Glutamatergic neuron (in vitro differentiated cells): ENCODE results near the gene ABCC12. TPM values are rescaled to one million over a fixed set of nuclear protein-coding genes. Genes with fewer than 3 reads are reported as not detected.
"Not testable (repeated sequence)": the region's sequence is repeated elsewhere in the genome, so short reads cannot be mapped to it uniquely, and the experiment has no call there.

Experiments
- DNase-seq: peaks from one replicate; pipeline ENCODE4 v3.0.0; 2022
- H3K27ac Mint-ChIP-seq: one replicate; pipeline ENCODE4 v1.8.0; 2020; ENCODE audit warnings: mild to moderate bottlenecking, mixed read lengths, inconsistent platforms; ENCODE audit not compliant: unreplicated experiment
- H3K27me3 Mint-ChIP-seq: one replicate; pipeline ENCODE4 v1.8.0; 2020; ENCODE audit warnings: mild to moderate bottlenecking, moderate library complexity, mixed read lengths, inconsistent platforms; ENCODE audit not compliant: unreplicated experiment
- H3K36me3 Mint-ChIP-seq: one replicate; pipeline ENCODE4 v1.8.0; 2020; ENCODE audit warnings: mild to moderate bottlenecking, mixed read lengths, inconsistent platforms; ENCODE audit not compliant: unreplicated experiment
- H3K4me1 Mint-ChIP-seq: one replicate; pipeline ENCODE4 v1.8.0; 2020; ENCODE audit warnings: mild to moderate bottlenecking, low read depth, mixed read lengths, inconsistent platforms; ENCODE audit not compliant: unreplicated experiment
- H3K4me3 Mint-ChIP-seq: one replicate; pipeline ENCODE4 v1.8.0; 2020; ENCODE audit warnings: mild to moderate bottlenecking, mixed read lengths, inconsistent platforms; ENCODE audit not compliant: unreplicated experiment
- H3K9me3 Mint-ChIP-seq: one replicate; pipeline ENCODE4 v1.8.0; 2020; ENCODE audit warnings: mild to moderate bottlenecking, moderate library complexity, mixed read lengths, inconsistent platforms; ENCODE audit not compliant: unreplicated experiment
- total RNA-seq: library from RNA; stranded (reverse); fragmentation: NEBNext Ultra II Directional; extraction: Animal tissue kit (Norgen Biotek cat#: 25700); gene quantifications from one replicate; pipeline ENCODE4 v1.2.1, GENCODE V29; 2021; ENCODE audit not compliant: unreplicated experiment
- TF ChIP-seq, protein P1 (sequence below): fragments of 200-600 bp; sonication (generic); IDR thresholded peaks from one replicate; pipeline ENCODE4 v1.5.0; 2021; ENCODE audit not compliant: partially characterized antibody, unreplicated experiment

ABCC12 gene
- total RNA-seq, 1 donor from 2014 or later = not detected

DNA sequence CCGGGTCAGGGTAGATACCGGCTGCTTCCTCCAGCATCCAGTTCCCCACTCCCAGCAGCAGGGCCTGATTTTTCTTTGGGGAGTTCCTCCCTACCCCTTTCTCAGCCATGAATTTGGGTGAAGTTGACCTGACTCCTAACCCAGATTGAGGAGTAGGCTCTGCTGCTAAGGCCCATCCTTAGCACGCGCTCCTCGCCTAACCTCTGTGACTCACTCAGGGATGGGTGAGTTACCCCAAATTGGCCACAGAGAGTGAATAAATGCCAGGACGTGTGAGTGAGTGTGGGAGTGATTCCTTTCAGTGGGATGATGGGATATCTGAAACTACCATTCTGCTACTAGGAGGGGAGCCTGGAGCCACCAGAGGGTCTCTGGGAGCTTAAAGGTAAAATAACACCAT lies 28.9 kb upstream of the ABCC12 start:
- Mint-ChIP-seq H3K4me3 (no peak overlapping the region), H3K36me3 (no peaks in the 10 kb centered on the region), H3K27ac (no peak overlapping the region), H3K4me1 (peaks cover 3% of the 10 kb centered on the region), H3K9me3 (peaks cover 1% of the 10 kb centered on the region), H3K27me3 (peaks cover 1% of the 10 kb centered on the region)
- TF ChIP-seq, protein P1, sequence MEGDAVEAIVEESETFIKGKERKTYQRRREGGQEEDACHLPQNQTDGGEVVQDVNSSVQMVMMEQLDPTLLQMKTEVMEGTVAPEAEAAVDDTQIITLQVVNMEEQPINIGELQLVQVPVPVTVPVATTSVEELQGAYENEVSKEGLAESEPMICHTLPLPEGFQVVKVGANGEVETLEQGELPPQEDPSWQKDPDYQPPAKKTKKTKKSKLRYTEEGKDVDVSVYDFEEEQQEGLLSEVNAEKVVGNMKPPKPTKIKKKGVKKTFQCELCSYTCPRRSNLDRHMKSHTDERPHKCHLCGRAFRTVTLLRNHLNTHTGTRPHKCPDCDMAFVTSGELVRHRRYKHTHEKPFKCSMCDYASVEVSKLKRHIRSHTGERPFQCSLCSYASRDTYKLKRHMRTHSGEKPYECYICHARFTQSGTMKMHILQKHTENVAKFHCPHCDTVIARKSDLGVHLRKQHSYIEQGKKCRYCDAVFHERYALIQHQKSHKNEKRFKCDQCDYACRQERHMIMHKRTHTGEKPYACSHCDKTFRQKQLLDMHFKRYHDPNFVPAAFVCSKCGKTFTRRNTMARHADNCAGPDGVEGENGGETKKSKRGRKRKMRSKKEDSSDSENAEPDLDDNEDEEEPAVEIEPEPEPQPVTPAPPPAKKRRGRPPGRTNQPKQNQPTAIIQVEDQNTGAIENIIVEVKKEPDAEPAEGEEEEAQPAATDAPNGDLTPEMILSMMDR = no peak
- DNase-seq = no peak

- Mint-ChIP-seq H3K27me3 (no peaks in the 10 kb centered on the region), H3K27ac (no peak overlapping the region), H3K9me3 (no peaks in the 10 kb centered on the region), H3K4me3 (no peak overlapping the region), H3K4me1 (peaks cover 3% of the 10 kb centered on the region), H3K36me3 (no peaks in the 10 kb centered on the region)
- TF ChIP-seq, protein P1 = no peak
- no peak for DNase-seq
These were observed 27.3 kb upstream of the ABCC12 start for GRCh38 chr16:48182979-48183537.

DNA sequence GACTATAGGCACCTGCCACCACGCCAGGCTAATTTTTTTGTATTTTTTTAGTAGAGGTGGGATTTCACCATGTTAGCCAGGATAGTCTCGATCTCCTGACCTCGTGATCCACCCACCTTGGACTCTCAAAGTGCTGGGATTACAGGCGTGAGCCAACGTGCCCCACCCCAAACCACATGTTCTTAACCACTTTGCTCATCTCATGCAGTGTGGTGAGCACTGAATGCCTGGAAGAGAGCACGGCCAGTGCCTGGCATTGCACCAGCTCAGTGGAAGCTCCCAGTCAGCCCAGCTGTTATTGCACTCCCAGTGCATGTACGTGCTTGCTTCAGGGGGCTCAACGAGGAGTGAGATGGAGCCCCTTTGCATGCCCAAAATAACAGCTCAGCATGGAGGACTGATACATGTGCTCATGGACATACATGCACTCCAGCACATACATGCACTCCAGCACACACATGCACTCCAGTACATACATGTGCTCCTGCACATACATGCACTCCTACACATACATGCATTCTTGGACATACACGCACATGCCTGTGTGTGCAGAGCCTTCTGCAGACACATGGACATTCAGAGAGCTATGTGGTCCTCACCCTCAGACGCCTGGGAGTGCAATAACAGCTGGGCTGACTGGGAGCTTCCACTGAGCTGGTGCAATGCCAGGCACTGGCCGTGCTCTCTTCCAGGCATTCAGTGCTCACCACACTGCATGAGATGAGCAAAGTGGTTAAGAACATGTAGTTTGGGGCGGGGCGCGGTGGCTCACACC lies 26.1 kb upstream of the ABCC12 start:
- H3K36me3 Mint-ChIP-seq, H3K4me1 Mint-ChIP-seq, DNase-seq, H3K4me3 Mint-ChIP-seq, H3K9me3 Mint-ChIP-seq, H3K27ac Mint-ChIP-seq, H3K27me3 Mint-ChIP-seq: not testable (repeated sequence)

DNA sequence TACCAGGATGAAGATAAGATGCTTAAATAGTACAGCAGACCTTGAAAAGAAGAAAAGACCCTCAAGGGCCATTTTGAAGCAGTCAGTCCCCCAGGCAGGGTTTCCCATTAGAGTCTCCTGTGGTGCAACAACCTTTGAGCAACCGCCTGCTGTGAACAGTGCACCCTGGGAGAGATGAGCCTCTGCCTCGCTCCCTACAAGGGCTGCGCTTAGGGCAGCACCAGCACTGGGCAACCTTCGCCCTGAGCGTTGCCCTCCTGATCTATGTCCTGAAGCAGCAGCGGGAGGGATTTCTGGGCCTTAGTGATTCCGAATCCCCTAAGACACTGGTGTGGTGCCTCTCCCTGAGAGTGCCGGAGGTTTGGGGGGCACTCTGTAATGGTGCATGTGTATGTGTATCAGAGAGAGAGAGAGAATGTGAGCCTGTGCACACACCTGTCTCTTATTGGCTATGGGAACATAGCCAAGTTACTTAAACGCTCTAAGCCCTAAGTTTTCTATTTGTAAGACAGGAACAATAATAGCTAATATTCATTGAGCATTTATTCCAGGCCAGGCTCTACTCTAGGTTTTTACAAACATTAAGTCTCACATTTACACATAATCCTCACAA lies 25.2 kb upstream of the ABCC12 start:
- no peak for DNase-seq
- TF ChIP-seq, protein P1 = no peak
- peaks cover 3% of the 10 kb centered on the region for H3K4me1 Mint-ChIP-seq
- peaks cover 3% of the 10 kb centered on the region for H3K27me3 Mint-ChIP-seq
- no peak overlapping the region for H3K27ac Mint-ChIP-seq
- no peak overlapping the region for H3K4me3 Mint-ChIP-seq
- peaks cover 1% of the 10 kb centered on the region for H3K9me3 Mint-ChIP-seq
- H3K36me3 Mint-ChIP-seq = no peaks in the 10 kb centered on the region

DNA sequence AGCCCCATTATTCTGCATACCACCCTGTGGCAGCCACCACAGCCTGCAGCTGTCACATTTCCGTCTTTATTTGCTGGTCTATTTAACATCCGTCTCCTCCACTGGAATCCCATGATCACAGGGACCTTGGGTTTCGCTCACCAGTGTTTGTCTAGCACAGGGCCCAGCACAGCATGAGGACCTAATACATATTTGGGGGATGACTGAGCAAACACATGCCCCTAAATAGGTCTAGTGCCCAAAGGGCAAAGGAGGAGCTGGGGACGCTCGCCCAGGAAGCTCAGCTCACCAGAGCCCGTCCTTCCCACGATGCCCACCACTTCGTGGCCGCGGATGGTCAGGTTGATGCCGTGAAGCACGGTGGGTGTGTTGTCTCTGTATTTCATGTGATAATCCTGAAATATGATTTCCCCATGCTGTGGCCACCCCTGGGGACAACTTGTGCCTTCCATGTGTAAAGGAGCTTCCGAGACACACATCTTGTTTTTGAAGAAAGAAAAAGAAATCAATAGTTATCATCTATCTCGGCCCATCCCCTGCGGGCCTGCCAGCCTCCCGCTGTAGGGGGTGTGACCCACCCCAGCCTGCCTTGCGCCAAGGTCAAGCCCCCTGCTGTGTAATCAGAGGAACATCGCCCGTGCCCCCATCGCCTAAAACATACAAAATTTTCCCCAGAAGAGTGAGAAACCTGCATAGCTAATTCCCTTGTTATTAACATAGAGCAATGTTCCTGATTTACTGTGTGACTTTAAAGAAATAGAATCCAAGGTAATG lies 21.0 kb upstream of the ABCC12 start:
- H3K9me3 Mint-ChIP-seq = peaks cover 1% of the 10 kb centered on the region
- H3K4me1 Mint-ChIP-seq = peaks cover 6% of the 10 kb centered on the region
- DNase-seq = no peak
- H3K27me3 Mint-ChIP-seq = peaks cover 3% of the 10 kb centered on the region
- no peak overlapping the region for H3K4me3 Mint-ChIP-seq
- TF ChIP-seq, protein P1 = no peak
- no peaks in the 10 kb centered on the region for H3K36me3 Mint-ChIP-seq
- no peak overlapping the region for H3K27ac Mint-ChIP-seq
